Measurements from ENCODE around the gene FAM221B.

FAM221B gene

DNA sequence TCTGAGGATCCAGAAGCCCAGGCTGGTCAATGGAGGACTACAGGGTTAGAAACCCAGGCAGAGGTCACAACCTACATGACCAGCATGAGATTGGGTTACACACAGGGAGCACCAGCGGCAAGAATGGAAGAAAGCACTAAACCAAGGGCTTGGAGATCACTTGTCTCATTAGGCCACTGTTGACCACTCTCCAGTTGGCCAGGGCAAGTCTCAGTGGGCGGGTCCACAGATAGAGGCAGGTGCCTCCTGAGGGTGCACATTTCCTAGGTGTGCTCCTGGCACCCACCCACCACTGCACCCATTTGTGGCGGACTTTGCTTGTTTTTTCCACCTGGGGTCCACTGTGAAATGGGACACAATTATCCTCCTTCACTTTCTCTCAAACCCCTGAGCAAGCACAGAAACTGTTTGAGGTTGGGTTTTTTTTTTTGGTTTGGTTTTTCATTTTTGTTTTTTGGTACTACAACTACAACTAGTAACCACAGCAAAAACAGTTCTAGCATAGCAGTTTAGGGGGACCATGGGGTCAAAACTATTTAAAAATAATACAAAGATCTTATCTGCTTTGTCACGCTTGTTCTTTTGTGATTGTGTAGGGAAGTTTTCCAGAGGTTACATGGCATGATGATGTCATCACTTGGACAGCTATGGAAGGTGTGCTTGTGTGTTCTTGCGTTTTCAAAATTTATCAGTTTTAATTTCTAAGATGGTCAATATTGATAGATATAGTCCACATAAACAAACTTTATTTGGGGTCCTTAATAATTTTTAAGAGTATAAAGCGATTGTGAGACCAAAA is 31.0 kb downstream of the FAM221B start:
- DNase-seq (ENCODE audit: extremely low spot score, insufficient read length, low read depth) (no peak), FAIRE-seq (no peak)

DNA sequence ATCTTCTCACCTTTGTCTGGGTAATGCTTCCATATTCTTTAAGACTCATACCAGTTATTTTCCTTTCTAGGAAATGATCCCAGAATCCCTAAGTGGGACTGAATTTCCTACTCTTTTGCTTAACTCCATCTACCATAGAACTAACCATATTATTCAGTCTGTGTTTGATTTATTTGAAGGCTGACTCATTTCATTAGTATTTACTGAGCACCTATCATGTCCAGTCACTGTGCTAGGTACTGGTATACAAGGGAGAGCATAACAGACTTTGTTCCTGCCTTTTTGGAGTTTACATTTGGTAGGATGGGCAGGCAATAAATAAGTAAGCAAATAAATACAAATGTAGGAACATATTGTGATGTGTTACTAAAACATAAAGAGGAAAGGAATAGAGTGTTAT is 32.8 kb downstream of the FAM221B start:
- DNase-seq (ENCODE audit: extremely low spot score, insufficient read length, low read depth) = no peak
- FAIRE-seq = no peak

DNA sequence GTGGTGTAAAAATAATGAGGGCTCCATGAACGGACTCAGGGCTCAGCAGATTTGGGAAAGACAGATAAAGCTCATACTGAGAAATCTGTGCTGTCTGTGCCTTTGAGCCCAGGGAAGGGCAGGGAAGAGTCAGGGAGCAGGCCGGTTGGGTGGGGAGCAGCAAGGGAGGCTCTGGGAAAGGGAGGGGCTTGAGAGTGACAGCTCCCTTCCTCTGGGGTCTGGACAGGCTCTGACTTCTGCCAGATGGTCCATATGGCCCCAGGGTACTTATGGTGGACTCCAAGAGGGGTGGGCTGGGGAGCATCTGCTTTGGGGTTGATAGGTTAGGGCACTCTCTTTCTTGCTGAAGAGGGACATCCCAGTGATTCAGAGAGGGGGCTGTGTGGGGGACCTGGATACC is 35.1 kb downstream of the FAM221B start:
- DNase-seq (ENCODE audit: extremely low spot score, insufficient read length, low read depth) (no peak), FAIRE-seq (no peak)

DNA sequence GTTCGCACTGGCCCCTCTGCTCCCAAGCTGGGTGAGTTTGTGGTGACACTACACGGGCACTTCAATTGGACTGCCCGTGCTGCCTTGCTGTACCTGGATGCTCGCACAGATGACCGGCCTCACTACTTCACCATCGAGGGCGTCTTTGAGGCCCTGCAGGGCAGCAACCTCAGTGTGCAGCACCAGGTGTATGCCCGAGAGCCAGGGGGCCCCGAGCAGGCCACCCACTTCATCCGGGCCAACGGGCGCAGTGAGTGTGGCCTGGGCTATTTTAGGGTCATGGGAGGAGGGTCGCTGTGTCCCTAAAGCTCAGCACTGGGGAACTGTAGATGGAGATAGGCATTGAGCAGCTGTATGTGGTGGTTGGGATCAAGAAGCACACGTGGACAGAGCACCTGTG is 35.7 kb downstream of the FAM221B start:
- FAIRE-seq = no peak

DNA sequence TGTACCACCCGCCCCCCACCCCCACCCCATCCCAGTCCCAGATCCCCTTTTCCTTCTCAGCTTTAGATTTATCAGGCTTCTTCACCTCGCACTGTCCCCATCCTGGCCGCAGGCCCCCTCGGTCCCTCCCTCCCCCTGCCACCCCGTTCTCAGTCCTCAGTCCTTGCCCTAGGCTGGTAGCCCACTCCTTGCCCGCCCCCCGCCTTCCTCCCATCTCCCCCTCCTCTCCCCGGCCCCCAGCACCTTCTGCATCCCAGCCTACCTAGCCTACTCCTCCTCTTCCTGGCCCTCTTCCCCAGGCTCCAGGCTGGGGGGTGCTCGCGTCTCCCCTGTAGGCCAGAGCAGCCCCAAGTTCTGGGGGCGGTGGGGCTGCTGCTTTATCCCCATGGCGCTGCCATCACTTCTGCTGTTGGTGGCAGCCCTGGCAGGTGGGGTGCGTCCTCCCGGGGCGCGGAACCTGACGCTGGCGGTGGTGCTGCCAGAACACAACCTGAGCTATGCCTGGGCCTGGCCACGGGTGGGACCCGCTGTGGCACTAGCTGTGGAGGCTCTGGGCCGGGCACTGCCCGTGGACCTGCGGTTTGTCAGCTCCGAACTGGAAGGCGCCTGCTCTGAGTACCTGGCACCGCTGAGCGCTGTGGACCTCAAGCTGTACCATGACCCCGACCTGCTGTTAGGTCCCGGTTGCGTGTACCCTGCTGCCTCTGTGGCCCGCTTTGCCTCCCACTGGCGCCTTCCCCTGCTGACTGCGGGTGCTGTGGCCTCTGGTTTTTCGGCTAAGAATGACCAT is 36.3 kb downstream of the FAM221B start:
- no peak for FAIRE-seq

More for the DNA sequence above, 35.7 kb downstream of the FAM221B start:
- no peak for DNase-seq (ENCODE audit: extremely low spot score, insufficient read length, low read depth)

DNA sequence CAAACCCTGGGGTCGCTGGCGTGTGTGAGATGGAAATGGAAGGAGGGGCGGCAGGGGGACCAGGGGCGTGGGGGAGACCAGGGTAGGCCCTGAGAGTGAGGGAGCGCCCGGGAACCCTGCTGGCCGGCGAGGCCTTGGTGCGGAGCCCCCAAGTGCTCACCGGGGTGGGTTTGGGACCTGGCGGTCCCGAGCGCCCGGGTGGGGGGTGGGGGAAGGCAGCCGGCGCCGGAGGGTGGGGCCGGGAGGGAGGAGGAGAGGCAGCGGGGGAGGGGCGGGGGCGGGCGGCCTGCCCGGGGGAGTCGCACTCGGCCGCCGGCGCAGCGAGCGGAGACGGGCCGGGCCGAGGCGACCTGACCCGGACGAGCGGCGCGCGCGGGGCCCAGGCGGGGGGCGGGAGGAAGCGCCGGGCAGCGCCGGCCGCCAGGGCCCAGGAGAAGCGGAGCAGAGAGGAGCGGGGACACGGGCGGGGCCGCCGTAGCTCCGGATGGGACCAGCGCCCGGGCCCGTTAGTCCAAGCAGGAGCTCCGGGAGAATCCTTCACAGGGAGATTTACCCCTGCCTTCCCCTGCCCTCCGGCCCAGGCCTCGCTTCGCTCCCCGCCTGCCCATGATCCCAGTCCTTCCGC is 37.1 kb downstream of the FAM221B start, which contains the start of gene NPR2:
Gene NPR2 (plus strand): TSS at position 295 of the 625 bp plus-strand sequence. CDS start 818 bp downstream, outside the sequence.
- DNase-seq (ENCODE audit: extremely low spot score, insufficient read length, low read depth) = no peak

More for the DNA sequence above, 36.3 kb downstream of the FAM221B start:
- no peak for DNase-seq (ENCODE audit: extremely low spot score, insufficient read length, low read depth)

DNA sequence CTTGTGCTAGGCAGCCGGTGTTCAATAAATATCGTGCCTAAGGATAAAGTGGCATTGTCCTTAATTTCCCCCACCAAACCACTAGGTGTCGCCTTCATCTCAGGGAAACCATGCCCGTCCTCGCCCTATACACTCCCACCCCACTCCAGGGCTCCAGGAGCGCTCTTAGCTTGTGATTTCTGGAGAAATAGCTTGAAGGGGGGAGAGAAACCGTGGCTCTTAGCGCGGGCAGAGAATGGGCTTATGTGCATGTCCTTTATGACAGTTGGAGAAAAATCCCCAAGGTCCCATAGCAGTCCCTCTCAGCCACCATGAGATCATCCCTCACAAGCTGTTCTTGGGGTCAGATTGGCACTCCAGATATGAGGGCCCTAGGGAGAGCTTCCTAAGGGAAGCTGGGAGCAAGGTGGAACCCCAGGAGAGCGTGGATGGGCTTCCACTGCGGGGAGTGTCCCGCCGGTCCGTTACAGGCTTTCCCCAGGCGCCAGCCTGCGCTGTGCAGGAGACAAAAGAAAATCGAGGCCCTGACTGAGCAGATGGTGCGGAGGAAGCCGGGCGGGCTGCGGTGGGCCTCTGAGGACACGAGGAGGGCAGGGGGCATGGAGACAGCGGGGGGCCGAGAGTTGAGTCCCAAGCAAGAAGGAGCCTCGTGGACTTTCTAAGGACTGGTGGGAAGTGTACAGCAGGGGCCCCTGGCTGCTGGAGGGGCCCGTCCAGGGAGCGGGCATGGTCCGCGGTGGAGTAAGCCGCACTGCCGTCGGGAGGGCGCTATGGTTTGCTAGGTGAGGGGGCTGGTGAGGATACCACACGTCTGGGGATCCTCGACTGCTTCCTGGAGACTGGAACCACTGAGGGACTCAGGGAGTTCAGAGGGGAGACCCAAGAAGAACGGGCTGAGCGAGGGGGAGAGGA is 37.9 kb downstream of the FAM221B start:
- FAIRE-seq (peak; percentile 83), DNase-seq (ENCODE audit: extremely low spot score, insufficient read length, low read depth) (peak; percentile 60)

More for the DNA sequence above, 37.1 kb downstream of the FAM221B start, which contains the start of gene NPR2:
- FAIRE-seq = no peak

DNA sequence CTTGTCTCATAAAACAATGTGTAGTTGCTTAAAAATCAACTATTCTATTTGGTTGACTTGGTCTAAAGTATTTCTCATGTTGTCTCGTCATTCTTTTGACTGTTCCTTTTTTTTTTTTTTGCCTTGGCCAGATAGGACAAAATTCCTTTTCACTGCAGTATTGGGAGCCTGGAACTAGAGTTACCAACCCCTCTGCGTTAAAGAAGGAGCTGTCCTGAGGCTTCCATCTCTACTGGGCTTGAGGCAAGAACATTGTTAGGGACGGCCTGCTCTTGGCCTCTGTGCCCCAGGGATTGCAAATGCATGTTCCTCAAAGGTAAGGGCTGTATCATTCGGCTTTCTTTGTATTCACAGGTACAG is 38.5 kb downstream of the FAM221B start:
- DNase-seq (ENCODE audit: extremely low spot score, insufficient read length, low read depth) (no peak), FAIRE-seq (no peak)

DNA sequence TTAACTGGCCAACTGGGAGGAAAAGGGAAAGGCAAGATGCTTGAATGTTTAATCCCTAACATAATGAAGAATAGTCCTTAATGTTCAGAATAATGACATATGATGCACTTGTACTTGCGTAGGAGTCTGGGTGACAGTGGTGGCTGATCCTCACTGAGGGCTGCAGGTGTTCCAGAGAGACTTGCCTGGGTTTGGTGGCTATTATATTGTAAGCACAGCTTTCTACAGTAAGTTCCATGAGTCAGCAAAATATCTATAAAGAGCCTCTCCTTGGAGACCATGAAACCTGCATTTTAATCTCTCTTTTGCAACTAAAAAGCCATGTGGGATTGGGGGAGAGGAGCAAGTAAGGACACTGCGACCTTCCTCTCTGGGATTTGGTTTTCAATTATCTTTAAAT is 39.0 kb downstream of the FAM221B start:
- FAIRE-seq = no peak
- no peak for DNase-seq (ENCODE audit: extremely low spot score, insufficient read length, low read depth)

DNA sequence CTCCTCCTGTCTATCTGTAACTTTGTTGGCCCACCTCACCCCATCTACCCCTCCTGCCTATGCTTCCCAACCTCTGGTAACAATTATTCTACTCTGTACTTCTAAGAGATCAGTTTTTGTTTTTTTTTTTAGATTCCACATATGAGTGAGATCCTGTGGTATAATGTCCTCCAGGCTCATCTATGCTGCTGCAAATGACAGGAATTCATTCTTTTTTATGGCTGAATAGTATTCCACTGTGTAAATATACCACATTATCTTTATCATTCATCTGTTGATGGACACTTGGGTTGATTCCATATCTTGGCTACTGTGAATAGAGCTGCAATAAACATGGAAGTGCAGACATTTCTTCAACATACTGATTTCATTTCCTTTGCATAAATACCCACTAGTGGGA is 45.1 kb downstream of the FAM221B start:
- DNase-seq (ENCODE audit: extremely low spot score, insufficient read length, low read depth) (no peak), FAIRE-seq (peak; percentile 5)

DNA sequence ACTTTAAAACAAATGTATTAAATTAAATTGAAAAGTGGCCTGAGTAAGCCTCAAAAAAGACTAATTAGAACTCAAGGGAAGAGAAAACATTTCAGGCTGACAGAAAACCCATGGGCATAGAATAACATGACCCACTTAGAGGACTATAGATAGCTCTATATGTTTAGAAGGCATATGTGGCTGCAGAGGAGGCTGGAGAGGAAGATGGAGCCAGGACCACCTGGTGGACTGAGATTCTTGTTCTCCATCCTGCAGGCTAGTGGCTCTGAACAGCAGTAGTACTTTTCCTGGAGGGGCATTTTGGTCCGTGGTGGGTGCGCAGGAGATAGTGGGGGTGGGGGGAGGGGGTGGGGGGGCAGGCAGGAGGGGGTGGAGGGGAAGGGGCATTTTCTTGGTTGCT is 47.5 kb downstream of the FAM221B start:
- no peak for DNase-seq (ENCODE audit: extremely low spot score, insufficient read length, low read depth)
- FAIRE-seq = no peak

DNA sequence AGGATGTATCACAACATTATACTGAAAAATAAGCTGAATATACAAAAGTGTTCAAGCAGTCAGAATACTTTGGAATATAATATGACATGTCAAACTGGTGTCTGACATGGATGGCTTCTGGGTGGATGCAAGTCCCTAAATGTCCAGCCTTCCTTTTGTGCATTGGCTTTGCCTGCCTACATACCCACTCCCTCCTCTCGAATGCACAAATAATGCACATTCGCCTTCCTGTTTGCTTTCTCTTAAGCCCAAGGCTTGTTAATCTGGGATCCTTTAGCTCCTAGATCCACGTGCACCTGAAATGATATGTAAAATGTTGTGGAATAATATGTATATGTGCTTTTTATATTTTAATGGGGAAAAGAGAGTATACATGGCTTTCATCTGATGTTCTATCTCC is 50.0 kb downstream of the FAM221B start:
- DNase-seq (ENCODE audit: extremely low spot score, insufficient read length, low read depth) (no peak), FAIRE-seq (no peak)

DNA sequence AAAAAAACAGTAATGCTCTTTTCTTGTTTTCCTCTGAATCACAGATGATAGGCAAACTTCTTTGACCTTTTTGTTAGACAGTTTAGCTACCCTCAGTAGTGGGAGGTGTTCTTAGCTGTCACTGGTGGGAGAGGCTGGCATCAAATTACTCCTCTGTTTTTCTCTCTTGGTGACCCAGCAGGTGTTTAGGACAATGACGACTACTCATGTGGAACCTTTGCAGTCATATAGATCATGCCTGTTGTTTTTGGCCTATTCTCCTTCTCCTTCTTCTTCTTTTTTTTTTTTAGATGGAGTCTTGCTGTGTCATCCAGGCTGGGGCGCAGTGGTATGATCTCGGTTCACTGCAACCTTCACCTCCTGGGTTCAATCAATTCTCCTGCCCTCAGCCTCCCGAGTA is 52.5 kb downstream of the FAM221B start:
- FAIRE-seq (no peak), DNase-seq (ENCODE audit: extremely low spot score, insufficient read length, low read depth) (no peak)

DNA sequence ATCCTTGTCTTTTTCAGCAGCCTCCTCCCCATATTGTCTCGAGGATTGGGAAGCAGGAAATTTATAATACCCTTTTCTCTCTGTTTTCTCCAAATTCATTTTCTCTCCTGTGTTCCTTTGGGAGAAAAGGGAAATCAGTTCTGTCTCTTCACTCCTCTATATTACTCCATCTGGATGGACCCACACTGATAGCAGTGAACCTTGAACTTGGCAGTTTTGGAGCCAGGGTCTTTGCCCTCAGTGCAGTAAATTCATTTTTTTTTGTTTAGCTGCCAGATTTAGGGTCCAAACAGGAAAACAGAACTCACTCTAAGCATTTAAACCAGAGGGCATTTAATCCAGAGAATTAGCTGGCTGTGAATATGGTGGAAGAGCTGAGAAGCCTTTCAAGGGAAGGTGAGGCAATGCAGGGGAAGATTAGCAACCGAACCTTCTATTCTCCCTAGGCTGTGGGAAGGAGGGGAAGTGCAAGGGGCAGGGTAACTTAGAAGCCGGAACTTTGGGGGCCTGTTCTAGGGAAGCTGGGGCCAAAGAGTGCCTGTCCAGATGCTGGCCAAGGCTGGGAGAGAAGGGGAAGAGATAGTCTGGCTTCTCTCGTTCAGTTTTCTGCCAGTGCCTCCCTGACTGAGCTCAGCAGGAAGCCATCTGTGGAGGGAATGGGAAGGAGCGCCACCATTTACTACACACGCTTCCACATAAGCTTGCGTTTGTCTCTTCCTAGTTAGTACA is 53.5 kb downstream of the FAM221B start:
- DNase-seq (ENCODE audit: extremely low spot score, insufficient read length, low read depth) = no peak
- no peak for FAIRE-seq

DNA sequence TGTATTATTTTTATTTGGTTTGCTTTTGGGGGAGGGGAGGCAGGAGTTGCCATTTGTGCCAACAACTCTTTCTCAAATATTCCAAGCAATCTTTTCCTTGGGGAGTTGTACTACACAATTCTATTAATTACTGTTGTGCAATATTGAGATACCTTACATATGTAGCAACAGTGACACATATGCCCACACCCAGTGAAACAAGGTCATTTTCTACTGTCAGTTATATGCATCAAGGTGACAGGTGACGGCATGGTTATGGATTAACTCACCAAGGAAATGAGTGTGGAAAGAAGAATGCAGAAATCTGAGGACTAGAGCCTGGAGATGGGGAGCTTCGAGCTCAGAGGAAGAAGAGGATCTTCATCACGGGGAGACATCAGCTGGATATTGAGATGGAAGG is 56.6 kb downstream of the FAM221B start:
- DNase-seq (ENCODE audit: extremely low spot score, insufficient read length, low read depth) = no peak
- no peak for FAIRE-seq

DNA sequence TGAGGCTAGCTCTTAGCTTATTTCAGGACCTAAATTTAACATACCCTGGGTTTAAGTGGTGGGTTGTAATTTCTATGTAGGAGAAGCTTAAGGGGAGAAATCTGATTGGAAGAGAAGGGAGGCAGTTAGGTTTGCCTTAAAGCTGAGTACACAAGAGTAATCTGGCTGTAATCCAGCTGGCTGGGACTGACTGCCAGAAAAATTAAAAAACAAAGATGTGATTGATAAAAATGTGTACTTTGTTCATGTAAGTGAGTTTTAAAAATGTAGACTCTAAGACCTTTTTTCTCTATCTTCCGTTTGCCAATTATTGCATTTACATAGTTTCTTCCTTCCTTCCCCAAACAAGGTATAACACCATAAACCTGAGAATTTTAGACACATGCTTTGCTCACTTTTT is 57.0 kb downstream of the FAM221B start:
- FAIRE-seq (no peak), DNase-seq (ENCODE audit: extremely low spot score, insufficient read length, low read depth) (no peak)

DNA sequence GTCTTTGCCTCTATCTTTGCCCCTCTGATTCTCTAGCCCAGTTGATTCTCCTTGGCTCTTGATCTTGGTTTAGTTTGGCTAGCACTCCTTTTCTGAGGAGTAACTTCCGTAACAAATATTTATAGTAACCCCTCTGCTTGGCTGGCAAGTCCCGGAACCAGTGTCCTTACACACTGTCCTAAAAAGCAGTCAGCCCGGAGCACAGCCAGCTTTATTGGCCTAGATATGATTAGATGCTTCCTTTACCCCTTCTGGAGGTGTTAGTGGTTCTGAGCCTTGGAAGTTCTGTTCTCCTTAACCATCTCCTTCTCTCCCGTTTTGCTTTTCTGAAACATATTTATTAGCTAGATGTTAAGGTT is 57.5 kb downstream of the FAM221B start:
- no peak for FAIRE-seq
- no peak for DNase-seq (ENCODE audit: extremely low spot score, insufficient read length, low read depth)

DNA sequence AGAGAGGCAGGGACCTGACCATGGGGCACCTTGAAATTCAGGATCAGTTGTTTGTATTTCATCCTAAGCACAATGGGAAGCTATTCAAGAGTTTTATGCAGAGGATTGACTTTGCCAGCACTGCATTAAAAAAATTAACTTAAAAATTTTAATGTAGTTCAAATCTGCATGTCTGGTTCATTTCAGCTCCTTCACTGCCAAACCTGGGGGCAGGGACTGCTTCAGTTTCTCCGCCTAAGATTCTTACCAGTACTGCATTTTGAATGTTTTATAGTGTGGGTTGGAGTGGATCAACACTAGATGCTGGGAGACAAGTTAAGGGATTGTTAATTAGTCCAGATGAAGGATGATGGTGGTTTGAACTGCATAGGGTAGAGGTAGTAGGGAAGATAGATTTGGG is 58.8 kb downstream of the FAM221B start:
- FAIRE-seq (no peak), DNase-seq (ENCODE audit: extremely low spot score, insufficient read length, low read depth) (no peak)

DNA sequence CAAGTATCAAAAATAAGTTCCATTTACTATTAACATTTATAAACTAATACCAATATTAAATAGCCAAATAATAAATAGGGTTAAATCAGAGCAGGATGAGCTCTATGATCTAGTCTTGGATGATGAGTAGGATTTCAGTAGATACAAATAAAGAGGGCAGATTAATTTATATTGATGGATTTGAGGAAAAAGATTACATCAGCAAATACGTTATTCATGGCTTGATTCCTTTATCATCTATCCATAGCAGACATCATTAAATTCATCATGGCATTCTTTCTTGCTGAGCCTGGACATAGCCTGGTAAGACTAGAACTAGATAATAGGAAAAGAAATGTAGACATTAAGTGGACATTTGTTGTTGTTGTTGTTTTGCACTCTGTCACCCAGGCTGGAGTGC is 61.1 kb downstream of the FAM221B start:
- FAIRE-seq (no peak), DNase-seq (ENCODE audit: extremely low spot score, insufficient read length, low read depth) (no peak)

All from GM18507 (cell line).